Chondrocyte (in vitro differentiated cells): Measurements from ENCODE around the gene RIMOC1. TPM values are rescaled to one million over a fixed set of nuclear protein-coding genes. Genes with fewer than 3 reads are reported as not detected.
A peak's percentile ranks its signal among the peaks of the same experiment; 100 is the strongest.

Experiments used
- DNase-seq: peaks from one replicate; pipeline ENCODE4 v3.0.0; 2021; ENCODE audit warnings: mixed read lengths, low spot score
- H3K27ac Mint-ChIP-seq: one replicate; pipeline ENCODE4 v1.8.0; 2021; ENCODE audit warnings: mild to moderate bottlenecking, moderate library complexity, mixed read lengths; ENCODE audit not compliant: unreplicated experiment
- H3K27me3 Mint-ChIP-seq: 2 replicates; pipeline ENCODE4 v1.8.0; 2021; ENCODE audit warnings: low read depth, mixed read lengths
- H3K36me3 Mint-ChIP-seq: 2 replicates; pipeline ENCODE4 v1.8.0; 2021; ENCODE audit warnings: low read depth, mixed read lengths
- H3K4me1 Mint-ChIP-seq: 2 replicates; pipeline ENCODE4 v1.8.0; 2021; ENCODE audit warnings: low read depth, mild to moderate bottlenecking, mixed read lengths
- H3K4me3 Mint-ChIP-seq: one replicate; pipeline ENCODE4 v1.8.0; 2021; ENCODE audit warnings: mild to moderate bottlenecking, moderate library complexity, mixed read lengths; ENCODE audit not compliant: unreplicated experiment
- H3K9me3 Mint-ChIP-seq: 2 replicates; pipeline ENCODE4 v1.8.0; 2021; ENCODE audit warnings: low read depth, mixed read lengths
- total RNA-seq: library from RNA; stranded (reverse); gene quantifications from 3 replicates; pipeline ENCODE4 v1.2.1, GENCODE V29; 2021
- TF ChIP-seq, protein P1 (sequence below): fragments of 200-600 bp; sonication (generic); IDR thresholded peaks from 2 replicates; pipeline ENCODE4 v1.5.0; 2021; ENCODE audit warnings: antibody characterized with exemption, mild to moderate bottlenecking, moderate library complexity

RIMOC1 gene
- total RNA-seq, 1 donor from 2014 or later, result 38.9 TPM

DNA sequence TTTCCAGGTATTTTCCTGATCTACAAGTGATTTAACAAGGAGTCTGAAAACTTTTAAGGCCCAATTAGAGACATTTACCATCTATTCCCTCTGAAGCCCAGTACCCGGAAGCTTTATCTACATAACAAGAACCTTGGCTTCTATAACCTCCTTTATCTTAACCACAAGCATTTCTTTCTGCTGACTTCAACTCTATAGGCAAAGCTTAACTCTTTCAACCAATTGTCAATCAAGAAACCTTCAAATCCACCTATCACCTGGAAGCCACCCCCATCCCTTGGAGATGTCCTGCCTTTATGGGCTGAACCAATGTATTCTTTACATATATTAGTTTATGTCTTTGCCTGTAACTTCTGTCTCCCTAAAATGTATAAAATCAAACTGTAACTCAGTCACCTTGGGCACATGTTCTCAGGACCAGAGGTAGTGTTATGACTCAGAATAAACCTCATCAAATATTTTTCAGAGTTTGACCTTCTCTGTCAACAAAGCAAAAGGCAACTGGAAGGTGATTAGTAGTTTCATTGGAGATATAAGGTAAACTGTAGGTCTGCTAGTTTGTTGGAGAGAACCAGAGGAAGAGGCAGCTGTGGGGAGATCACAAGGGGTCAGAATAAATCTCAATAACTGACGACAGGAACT, 13.0 kb upstream of the RIMOC1 start:
- Mint-ChIP-seq H3K4me1 (no peaks in the 10 kb centered on the region), H3K9me3 (no peaks in the 10 kb centered on the region), H3K27ac (no peak overlapping the region), H3K27me3 (peaks cover 43% of the 10 kb centered on the region), H3K36me3 (peaks cover 1% of the 10 kb centered on the region), H3K4me3 (no peak overlapping the region)
- TF ChIP-seq, protein P1, sequence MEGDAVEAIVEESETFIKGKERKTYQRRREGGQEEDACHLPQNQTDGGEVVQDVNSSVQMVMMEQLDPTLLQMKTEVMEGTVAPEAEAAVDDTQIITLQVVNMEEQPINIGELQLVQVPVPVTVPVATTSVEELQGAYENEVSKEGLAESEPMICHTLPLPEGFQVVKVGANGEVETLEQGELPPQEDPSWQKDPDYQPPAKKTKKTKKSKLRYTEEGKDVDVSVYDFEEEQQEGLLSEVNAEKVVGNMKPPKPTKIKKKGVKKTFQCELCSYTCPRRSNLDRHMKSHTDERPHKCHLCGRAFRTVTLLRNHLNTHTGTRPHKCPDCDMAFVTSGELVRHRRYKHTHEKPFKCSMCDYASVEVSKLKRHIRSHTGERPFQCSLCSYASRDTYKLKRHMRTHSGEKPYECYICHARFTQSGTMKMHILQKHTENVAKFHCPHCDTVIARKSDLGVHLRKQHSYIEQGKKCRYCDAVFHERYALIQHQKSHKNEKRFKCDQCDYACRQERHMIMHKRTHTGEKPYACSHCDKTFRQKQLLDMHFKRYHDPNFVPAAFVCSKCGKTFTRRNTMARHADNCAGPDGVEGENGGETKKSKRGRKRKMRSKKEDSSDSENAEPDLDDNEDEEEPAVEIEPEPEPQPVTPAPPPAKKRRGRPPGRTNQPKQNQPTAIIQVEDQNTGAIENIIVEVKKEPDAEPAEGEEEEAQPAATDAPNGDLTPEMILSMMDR, result no peak
- DNase-seq, result no peak

DNA sequence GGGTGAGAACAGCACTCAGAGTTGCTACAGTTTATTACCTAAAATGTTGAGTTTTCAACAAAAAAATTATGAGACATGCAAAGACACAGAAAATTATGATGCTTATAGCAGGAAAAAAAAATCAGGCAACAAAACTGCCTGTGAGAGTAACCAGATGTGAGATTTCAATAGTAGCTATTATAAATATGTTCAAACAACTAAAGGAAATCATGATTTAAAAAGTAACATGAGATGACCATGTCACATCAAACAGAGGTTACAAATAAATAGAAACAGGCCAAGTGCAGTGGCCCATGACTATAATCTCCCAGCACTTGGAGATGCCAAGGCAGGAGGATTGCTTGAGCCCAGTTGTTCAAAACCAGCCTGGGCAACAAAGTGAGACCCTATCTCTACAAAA, 12.1 kb upstream of the RIMOC1 start:
- Mint-ChIP-seq H3K27ac (no peak overlapping the region), H3K9me3 (no peaks in the 10 kb centered on the region), H3K27me3 (peaks cover 52% of the 10 kb centered on the region), H3K4me3 (no peak overlapping the region), H3K36me3 (peaks cover 1% of the 10 kb centered on the region), H3K4me1 (no peaks in the 10 kb centered on the region)
- TF ChIP-seq, protein P1, result no peak
- DNase-seq, result no peak

DNA sequence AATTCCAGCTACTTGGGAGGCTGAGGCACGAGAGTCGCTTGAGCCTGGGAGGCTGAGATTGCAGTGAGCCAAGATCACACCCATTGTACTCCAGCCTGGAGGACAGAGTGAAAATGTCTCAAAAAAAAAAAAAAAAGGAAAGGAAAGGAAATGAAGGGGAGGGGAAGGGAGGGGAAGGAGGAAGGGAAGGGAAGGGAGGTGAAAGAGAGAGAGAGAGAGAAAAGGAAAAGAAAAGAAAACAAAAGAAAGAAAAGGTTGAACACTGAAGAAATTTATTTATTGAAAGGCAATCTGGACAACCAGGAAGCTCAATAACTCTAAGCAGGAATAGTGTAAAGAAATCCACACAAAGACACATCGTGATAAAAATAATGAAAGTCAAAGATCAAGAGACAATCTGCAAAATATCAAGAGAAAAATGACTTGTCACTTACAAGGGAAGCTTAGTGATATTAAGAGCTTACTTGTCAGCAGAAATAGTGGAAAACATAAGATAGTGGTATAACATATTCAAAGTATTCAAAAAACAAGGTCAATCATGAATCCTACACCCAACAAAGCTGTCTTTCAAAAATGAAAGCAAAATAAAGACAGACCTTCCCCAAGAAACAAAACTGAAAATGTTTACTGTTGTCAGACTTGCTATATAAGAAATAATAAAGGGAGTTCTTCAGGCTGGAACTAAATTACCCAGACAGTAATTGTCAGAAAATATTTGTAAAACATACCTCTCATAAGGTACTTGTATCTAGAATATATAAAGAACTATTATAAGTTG, 10.9 kb upstream of the RIMOC1 start:
- Mint-ChIP-seq H3K27ac (no peak overlapping the region), H3K9me3 (no peaks in the 10 kb centered on the region), H3K4me1 (no peaks in the 10 kb centered on the region), H3K4me3 (no peak overlapping the region), H3K27me3 (peaks cover 48% of the 10 kb centered on the region), H3K36me3 (peaks cover 1% of the 10 kb centered on the region)
- TF ChIP-seq, protein P1, result no peak
- no peak for DNase-seq

DNA sequence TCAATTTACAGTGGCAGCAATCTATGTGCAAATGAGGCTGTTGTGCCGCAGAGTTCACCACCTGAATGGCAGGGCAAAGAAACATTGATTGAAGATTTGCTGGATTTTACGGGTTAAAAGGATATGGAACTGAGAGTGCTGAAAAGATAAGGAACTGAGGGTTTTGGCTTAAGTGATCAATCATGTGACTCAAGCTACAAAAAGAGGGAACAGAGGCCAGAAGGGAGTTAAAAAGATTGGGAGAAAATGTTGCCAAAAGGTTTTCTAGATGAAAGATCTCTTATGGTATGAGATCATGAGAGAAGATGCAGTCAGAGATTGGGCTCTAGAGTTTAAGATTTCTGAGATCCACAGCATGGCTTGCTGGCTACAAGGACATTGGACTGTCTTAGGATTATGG, 7.9 kb upstream of the RIMOC1 start:
- Mint-ChIP-seq H3K9me3 (no peaks in the 10 kb centered on the region), H3K4me3 (no peak overlapping the region)

DNA sequence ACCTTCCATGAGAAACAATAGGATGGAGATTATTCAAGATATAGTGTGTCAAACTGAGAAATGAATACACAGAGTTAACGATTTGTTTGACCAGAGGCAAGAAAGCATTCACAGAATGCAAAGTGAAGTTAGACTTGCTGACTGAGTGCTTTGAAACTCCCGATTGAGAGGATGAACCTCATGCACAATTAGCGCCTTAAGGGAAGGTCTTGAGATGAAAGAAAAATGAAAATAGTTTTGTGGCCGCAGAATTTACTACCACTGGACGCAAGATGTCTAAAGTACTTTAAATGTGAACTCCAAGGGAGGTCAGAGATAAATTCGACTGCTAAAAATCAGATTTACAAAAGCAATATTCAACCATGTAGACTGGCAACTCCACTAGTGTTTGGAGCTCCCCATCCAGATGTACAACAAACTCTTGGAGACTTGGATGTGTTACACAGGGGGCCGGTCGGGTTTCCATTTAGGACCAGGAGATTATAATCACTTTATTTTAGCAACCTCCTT, 707 bp upstream of the RIMOC1 start:
- Mint-ChIP-seq H3K36me3 (no peaks in the 10 kb centered on the region), H3K4me1 (peaks cover 41% of the 10 kb centered on the region), H3K27me3 (peaks cover 6% of the 10 kb centered on the region), H3K27ac (peak overlapping the region; percentile 100), H3K4me3 (peak overlapping the region; percentile 90), H3K9me3 (no peaks in the 10 kb centered on the region)
- DNase-seq, result no peak
- TF ChIP-seq, protein P1, result no peak

More for the DNA sequence above, 7.9 kb upstream of the RIMOC1 start:
- H3K4me1 Mint-ChIP-seq, result no peaks in the 10 kb centered on the region
- H3K36me3 Mint-ChIP-seq, result peaks cover 1% of the 10 kb centered on the region
- H3K27me3 Mint-ChIP-seq, result peaks cover 43% of the 10 kb centered on the region
- H3K27ac Mint-ChIP-seq, result no peak overlapping the region
- DNase-seq, result no peak
- TF ChIP-seq, protein P1, result no peak
